Gastrocnemius medialis (tissue), 4 donors: Measurements from ENCODE around the gene FCGR3A. TPM values are rescaled to one million over a fixed set of nuclear protein-coding genes. Genes with fewer than 3 reads are reported as not detected.
"Not testable (repeated sequence)": the region's sequence is repeated elsewhere in the genome, so short reads cannot be mapped to it uniquely, and the experiment has no call there.

ENCODE experiments used
- ATAC-seq, 2 donors: fragments of 150-250 bp; one replicate each; pipeline ENCODE4 v1.9.1; 2016
- DNase-seq, 2 donors: peaks; one replicate each; pipeline ENCODE4 v3.0.0-alpha.2; 2019
- H3K27ac ChIP-seq, 4 donors: fragments of 200-600 bp; sonication (generic); 1 replicate in 1 of 4; 2 replicates in 3 of 4; pipeline ENCODE4 v1.5.1; 2016 to 2018; ENCODE audit warnings: mild to moderate bottlenecking in 2 of 4, moderate library complexity in 1 of 4
- H3K27me3 ChIP-seq, 3 donors: fragments of 200-600 bp; sonication (generic) in 2 of 3; 1 replicate in 1 of 3; 2 replicates in 2 of 3; pipeline versions ENCODE4 v1.5.1 to v1.6.0; 2016 to 2019; ENCODE audit warnings: mild to moderate bottlenecking in 1 of 3, moderate library complexity in 1 of 3
- H3K36me3 ChIP-seq, 2 donors: fragments of 200-600 bp; sonication (generic) in 1 of 2; one replicate each; pipeline ENCODE4 v1.5.1; 2017 to 2018
- H3K4me1 ChIP-seq, 2 donors: fragments of 200-600 bp; sonication (generic) in 1 of 2; one replicate each; pipeline ENCODE4 v1.5.1; 2016 to 2017; ENCODE audit warnings: mild to moderate bottlenecking in 2 of 2
- H3K4me3 ChIP-seq, 4 donors: fragments of 200-600 bp; sonication (generic) in 3 of 4; 1 replicate in 1 of 4; 2 replicates in 3 of 4; pipeline ENCODE4 v1.5.1; 2016 to 2019; ENCODE audit warnings: mild to moderate bottlenecking in 2 of 4
- H3K9me3 ChIP-seq, 3 donors: fragments of 200-600 bp; sonication (generic) in 2 of 3; 1 replicate in 1 of 3; 2 replicates in 2 of 3; pipeline ENCODE4 v1.5.1; 2016 to 2019
- in situ Hi-C, 4 donors: fragments of 200-750 bp; cut with MboI; loops; one replicate each; pipeline versions ENCODE4 v1.15.0 to v1.8.0; 2017; ENCODE audit warnings: low sequenced_read_pairs in 4 of 4
- intact Hi-C: fragments of 100-400 bp; cut with DNase I; formaldehyde crosslinking; loops from one replicate; pipeline ENCODE4 v1.15.1; 2023; ENCODE audit warnings: low total_unique reads
- total RNA-seq, 4 donors: library from RNA; depleted of rRNA; stranded (reverse); fragments of >200 nt; gene quantifications; one replicate each; pipeline versions ENCODE4 v1.1.0 to v1.2.3, GENCODE V29; 2016

Gene FCGR3A
- total RNA-seq, 4 donors from 2014 or later = 1.7 to 7.7 (median 3.0) TPM

DNA sequence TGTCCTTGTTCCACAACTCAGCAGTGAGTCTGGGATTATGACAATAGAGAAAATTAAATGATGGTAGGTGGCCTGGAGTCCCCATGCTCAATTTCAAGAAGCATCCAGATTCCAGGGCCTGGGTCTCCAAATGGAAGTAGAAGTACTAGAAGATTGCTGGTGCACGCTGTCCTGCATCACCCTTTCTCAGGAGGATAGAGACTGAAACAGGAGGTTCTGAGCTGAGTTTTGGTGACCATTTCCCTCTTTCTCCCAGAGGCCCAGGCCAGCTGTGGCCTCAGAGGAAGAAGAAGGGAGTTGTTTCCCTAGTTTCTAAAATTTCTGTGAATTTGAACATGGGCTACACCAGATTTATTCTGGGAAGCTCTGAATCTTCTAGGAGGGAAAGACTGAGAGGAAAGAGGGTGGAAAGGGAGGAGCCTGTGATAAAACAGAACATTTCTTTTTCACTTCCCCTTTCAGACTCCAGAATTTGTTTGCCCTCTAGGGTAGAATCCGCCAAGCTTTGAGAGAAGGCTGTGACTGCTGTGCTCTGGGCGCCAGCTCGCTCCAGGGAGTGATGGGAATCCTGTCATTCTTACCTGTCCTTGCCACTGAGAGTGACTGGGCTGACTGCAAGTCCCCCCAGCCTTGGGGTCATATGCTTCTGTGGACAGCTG, 31.4 kb upstream of the FCGR3A start:
- H3K4me1 ChIP-seq, intact Hi-C loops, H3K36me3 ChIP-seq, DNase-seq, in situ Hi-C loops, H3K27me3 ChIP-seq, H3K4me3 ChIP-seq, H3K27ac ChIP-seq, H3K9me3 ChIP-seq, ATAC-seq: not testable (repeated sequence)

- in situ Hi-C loops, H3K4me3 ChIP-seq, intact Hi-C loops, DNase-seq, H3K36me3 ChIP-seq, H3K9me3 ChIP-seq, H3K4me1 ChIP-seq, H3K27ac ChIP-seq, ATAC-seq, H3K27me3 ChIP-seq: not testable (repeated sequence)
Measured at GRCh38 chr1:161579856-161580507, 30.4 kb upstream of the FCGR3A start.

DNA sequence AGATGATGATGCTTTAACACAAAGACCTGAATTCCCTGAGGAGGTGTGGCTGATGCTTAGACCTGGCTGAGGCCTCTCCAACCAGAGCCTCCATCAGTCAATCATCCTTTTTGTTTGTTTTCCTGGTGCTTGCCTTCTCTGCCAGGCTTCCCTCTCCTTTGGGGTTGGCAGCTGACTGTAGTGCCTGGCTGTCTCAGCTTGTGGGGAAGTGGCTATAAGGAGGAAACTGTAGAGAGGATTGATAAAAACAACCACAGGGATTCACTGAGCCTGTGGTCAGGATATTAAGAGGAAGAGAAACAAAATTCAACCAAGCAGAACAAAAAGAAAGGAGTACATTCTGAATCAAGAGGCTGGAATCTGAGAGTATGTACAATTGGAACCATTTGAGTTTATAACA, 27.1 kb upstream of the FCGR3A start:
- intact Hi-C loops, ATAC-seq, H3K36me3 ChIP-seq: not testable (repeated sequence)

DNA sequence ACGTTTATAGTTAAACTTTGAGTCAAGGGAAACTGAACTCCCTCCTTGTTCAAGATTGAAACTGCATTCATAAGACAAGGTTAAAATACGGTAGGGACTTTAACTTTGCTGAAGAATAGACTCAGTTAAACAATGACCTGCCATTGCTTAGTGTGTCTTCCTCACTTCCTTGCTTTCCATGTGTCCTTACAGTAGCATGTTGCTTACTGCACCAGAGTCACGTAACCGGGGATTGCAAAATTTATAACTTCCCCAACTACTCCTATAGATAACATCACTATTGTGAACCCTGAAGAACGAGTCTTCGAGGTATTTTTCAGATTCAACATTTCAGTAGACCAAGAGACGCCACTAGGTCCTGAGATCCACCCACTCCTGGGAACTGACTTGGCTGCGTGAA, 22.1 kb upstream of the FCGR3A start:
- H3K9me3 ChIP-seq, H3K4me3 ChIP-seq, H3K36me3 ChIP-seq, H3K27me3 ChIP-seq, ATAC-seq, intact Hi-C loops, DNase-seq, in situ Hi-C loops, H3K27ac ChIP-seq, H3K4me1 ChIP-seq: not testable (repeated sequence)

More for the DNA sequence above, 27.1 kb upstream of the FCGR3A start:
- H3K27me3 ChIP-seq, DNase-seq, H3K4me3 ChIP-seq, H3K9me3 ChIP-seq, H3K27ac ChIP-seq, in situ Hi-C loops, H3K4me1 ChIP-seq: not testable (repeated sequence)

DNA sequence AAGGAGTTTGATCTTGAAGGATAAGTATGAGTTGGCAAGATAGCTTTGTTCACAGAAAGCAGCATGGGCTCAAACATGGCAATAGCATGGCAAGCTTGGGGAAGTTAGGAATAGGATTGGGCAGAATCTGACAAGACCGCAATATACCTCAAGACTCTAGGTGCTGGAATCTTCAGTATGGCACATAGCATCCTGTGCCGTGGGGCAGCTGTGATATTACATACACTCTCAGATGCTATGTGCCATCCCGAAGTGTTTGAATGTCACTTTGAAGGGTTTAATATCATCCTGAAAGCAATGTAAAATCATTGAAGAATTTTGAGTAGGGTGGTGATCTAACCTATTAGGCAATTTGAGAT, 17.0 kb upstream of the FCGR3A start:
- DNase-seq, in situ Hi-C loops, H3K27ac ChIP-seq, H3K27me3 ChIP-seq, H3K36me3 ChIP-seq, H3K4me1 ChIP-seq, H3K4me3 ChIP-seq, ATAC-seq, H3K9me3 ChIP-seq, intact Hi-C loops: not testable (repeated sequence)

DNA sequence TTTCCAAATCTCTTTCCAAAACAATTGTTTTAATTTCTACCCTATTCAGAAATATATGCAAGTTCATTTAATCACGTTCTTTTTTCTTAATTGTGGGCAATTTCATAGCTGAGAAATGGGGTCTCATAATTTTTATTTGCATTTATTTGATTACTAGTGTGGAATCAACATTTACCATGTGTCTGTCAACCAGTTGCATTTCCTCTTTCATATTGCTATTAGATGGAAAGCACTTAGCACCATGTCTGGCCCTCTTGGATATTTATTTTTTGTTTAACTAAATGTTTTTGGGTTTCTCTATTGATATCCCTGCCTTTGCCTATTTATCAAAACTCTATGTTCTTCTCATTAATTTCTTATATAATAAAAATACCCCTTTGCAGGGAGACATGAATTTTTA, 13.9 kb upstream of the FCGR3A start:
- H3K36me3 ChIP-seq, H3K4me3 ChIP-seq, ATAC-seq, DNase-seq, H3K4me1 ChIP-seq, in situ Hi-C loops, H3K9me3 ChIP-seq, intact Hi-C loops, H3K27ac ChIP-seq, H3K27me3 ChIP-seq: not testable (repeated sequence)

GRCh38 chr1:161562441-161562840, 12.8 kb upstream of the FCGR3A start:
- in situ Hi-C loops, DNase-seq, H3K27me3 ChIP-seq, H3K36me3 ChIP-seq, intact Hi-C loops, H3K4me1 ChIP-seq, ATAC-seq, H3K27ac ChIP-seq, H3K4me3 ChIP-seq, H3K9me3 ChIP-seq: not testable (repeated sequence)

DNA sequence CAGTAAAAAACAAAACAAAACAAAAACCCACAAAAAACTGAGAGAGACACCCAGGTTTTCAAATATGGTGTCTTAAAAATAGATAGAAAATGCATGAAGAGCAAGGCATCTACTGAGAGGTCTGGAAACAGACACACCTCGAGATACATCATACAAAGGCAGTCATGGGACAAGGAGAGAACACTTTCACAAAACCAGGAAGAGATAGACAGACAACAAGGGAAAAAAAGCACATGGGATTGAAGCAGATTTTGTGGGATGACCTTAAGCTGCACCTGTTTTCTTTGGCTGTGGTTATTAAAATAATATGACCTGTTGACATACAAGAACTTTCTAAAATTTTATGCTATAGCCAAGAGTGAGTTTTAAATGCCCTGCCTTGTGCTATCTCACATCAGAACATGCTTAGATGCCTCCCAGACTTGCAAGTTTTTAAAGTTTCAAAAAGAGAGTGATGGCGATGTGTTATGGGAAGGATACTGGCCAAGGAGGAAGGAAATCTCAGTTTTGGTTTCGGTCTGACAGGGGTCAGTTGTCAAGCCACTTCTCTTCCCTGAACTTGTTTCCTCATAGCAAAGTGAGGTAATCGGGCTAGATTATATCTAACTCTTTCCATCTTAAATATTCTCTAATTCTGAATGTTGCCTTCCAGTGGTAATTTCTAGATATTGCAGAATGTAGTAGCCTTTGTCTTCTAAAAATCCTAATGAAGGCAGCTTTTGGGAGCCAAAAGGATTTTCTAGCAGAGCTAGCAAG, 11.5 kb upstream of the FCGR3A start:
- H3K4me1 ChIP-seq, H3K4me3 ChIP-seq, intact Hi-C loops, in situ Hi-C loops, H3K27me3 ChIP-seq, H3K27ac ChIP-seq, DNase-seq, H3K9me3 ChIP-seq, H3K36me3 ChIP-seq: not testable (repeated sequence)
- peak; percentile 39 to 53 for ATAC-seq

GRCh38 chr1:161557506-161558450, 8.2 kb upstream of the FCGR3A start:
- H3K36me3 ChIP-seq, H3K27ac ChIP-seq, H3K4me1 ChIP-seq, H3K9me3 ChIP-seq, DNase-seq, H3K27me3 ChIP-seq, intact Hi-C loops, ATAC-seq, in situ Hi-C loops, H3K4me3 ChIP-seq: not testable (repeated sequence)

DNA sequence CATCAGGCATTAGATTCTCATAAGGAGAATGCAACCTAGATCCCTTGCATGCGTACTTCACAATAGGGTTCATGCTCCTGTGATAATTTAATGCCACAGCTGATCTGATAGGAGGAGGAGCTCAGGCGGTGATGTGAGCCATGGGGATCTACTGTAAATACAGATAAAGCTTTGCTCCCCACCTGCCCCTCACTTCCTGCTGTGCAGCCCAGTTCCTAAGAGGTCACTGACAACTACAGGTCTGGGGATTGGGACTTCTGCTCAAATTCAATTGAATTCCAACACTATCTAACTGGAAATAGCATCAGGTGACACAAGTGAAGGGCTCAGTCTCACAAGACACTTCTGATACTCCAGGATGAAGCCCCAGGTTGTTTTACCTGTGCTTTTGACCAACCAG, 7.4 kb upstream of the FCGR3A start:
- H3K9me3 ChIP-seq, in situ Hi-C loops: not testable (repeated sequence)

DNA sequence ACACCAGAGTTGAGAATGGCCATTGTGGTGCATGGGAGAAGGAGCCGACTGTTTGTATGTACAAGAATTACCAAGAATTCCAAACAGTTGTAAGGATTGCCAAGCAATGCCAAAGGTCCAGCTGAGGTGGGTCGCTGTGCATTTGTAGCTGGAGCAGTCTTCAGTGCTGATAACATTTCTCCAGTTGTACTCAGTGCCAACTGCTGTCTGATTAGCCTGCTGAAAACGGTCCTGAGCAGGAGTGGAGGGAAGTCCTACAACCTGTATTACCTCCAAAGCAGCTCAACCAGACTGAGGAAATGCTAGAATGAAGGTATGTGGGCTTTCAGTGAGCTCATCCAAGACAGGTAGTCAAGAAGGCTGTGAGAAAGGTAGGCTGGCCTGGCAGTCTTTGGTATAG, 6.5 kb upstream of the FCGR3A start:
- H3K36me3 ChIP-seq, intact Hi-C loops, ATAC-seq, H3K27me3 ChIP-seq, H3K9me3 ChIP-seq, H3K27ac ChIP-seq, H3K4me1 ChIP-seq, H3K4me3 ChIP-seq, in situ Hi-C loops, DNase-seq: not testable (repeated sequence)

More for the DNA sequence above, 7.4 kb upstream of the FCGR3A start:
- intact Hi-C loops, H3K27ac ChIP-seq, DNase-seq, ATAC-seq, H3K4me1 ChIP-seq, H3K27me3 ChIP-seq, H3K36me3 ChIP-seq, H3K4me3 ChIP-seq: not testable (repeated sequence)
